D721Med (cell line): ENCODE results near the gene GRIA1.
"Not testable (repeated sequence)": the region's sequence is repeated elsewhere in the genome, so short reads cannot be mapped to it uniquely, and the experiment has no call there.

Experiments
- DNase-seq: peaks from one replicate; pipeline ENCODE4 v3.0.0; 2011; ENCODE audit warnings: low spot score; ENCODE audit not compliant: insufficient read length
- FAIRE-seq: peaks from 2 replicates; lab custom pipeline; 2011; peaks lifted over from hg19 to GRCh38; lab: Jason Lieb, UNC
- TF ChIP-seq, protein P1 (sequence below): IDR thresholded peaks from 2 replicates; pipeline ENCODE4 v1.5.1; 2012; ENCODE audit warnings: mild to moderate bottlenecking, control low read depth; ENCODE audit not compliant: insufficient read depth; ENCODE audit errors: missing control alignments

The GRIA1 gene

DNA sequence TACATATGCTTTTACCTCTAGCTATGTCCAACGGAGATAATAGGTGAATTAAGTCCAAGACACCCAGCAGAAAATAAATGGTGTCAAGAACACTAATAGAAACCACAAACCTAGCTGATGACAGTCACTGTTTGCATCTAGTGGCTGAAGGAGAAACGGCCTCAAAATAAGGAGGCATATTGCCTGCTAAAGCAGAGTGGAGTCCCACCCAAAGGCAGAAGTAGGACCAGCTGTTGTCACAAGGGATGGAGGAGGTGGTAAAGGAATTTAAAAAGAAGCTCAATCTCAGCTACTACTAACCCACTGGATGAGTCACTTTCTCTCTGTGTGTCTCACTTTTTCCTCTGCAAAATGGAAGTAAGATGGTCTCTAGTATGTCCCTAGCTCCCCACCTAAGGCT, 224.3 kb downstream of the GRIA1 start:
- TF ChIP-seq, protein P1, sequence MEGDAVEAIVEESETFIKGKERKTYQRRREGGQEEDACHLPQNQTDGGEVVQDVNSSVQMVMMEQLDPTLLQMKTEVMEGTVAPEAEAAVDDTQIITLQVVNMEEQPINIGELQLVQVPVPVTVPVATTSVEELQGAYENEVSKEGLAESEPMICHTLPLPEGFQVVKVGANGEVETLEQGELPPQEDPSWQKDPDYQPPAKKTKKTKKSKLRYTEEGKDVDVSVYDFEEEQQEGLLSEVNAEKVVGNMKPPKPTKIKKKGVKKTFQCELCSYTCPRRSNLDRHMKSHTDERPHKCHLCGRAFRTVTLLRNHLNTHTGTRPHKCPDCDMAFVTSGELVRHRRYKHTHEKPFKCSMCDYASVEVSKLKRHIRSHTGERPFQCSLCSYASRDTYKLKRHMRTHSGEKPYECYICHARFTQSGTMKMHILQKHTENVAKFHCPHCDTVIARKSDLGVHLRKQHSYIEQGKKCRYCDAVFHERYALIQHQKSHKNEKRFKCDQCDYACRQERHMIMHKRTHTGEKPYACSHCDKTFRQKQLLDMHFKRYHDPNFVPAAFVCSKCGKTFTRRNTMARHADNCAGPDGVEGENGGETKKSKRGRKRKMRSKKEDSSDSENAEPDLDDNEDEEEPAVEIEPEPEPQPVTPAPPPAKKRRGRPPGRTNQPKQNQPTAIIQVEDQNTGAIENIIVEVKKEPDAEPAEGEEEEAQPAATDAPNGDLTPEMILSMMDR = no peak
- no peak for DNase-seq
- no peak for FAIRE-seq

DNA sequence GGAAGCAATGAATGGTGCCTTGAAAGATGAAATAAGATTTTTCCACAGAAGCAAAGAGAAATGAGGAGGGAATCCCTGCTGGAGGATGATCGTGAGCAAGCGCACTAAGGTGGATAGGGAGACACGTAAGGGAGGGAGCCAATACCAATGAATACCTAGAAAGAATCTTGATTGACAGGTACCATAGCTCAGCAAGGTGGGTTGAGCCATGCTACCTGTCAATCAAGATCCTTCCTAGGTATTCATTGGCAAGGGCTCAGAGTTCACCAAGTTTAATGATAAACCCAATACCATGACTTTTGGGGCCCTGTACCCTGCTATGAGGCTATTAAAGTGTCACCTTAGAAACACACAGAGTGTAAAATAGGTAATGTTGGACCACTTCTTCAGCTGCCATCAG, 226.8 kb downstream of the GRIA1 start:
- FAIRE-seq (no peak), DNase-seq (no peak)
- TF ChIP-seq, protein P1 = no peak

DNA sequence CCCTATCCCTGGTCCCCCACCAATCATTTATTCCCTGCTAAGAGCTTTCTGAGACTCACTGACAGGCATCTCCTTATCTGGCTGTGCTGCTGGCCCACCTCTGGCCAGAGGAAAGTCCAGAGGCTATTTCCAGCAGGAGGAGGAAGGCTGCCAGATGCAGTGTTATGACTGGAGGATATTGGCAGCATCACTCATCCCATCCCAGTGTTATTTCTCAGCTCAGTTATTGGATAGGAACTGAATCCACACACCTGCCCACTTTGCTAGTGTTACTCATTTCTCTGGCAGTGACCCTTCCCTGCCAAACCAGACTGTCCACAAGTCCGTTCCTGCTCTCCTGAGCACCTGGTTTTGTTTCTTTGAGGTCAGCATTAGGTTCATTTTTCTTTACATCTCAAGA, 228.2 kb downstream of the GRIA1 start:
- TF ChIP-seq, protein P1 = no peak
- FAIRE-seq (no peak), DNase-seq (no peak)

DNA sequence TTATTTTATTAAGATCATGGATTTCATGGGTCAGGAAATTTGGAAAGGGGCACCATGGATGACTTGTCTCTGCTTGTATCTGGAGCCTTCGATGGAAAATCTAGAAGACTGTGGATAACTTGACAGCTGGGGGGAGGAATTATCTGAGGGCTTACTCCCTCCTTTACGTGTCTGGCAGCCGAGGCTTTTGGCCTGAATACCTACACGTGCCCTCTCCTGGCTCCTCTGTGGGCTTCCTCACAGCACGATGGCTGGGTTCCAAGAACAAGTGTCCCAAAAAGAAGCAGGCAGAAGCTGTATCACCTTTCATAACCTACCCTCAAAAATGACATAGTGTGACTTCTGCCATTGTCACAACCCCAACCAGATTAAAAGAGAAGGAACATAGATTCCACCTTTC, 228.9 kb downstream of the GRIA1 start:
- no peak for FAIRE-seq

DNA sequence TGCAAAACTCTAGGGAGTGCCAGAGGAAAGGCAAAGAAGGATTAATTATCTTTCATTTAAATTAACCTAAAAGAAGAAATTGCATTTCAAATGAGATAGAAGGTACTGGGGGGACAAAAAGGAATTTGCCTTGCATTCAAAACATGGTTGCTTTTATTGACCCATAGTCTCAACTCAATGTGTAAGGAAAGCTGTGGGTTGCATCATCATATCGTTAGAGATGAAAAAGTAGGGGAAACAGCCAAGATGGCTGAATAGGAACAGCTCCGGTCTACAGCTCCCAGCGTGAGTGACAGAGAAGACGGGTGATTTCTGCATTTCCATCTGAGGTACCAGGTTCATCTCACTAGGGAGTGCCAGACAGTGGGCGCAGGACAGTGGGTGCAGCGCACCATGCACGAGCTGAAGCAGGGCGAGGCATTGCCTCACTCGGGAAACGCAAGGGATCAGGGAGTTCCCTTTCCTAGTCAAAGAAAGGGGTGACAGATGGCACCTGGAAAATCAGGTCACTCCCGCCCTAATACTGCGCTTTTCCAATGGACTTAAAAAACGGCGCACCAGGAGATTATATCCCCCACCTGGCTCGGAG, 232.6 kb downstream of the GRIA1 start:
- DNase-seq, FAIRE-seq: not testable (repeated sequence)

More for the DNA sequence above, 228.9 kb downstream of the GRIA1 start:
- DNase-seq = no peak
- TF ChIP-seq, protein P1 = no peak

DNA sequence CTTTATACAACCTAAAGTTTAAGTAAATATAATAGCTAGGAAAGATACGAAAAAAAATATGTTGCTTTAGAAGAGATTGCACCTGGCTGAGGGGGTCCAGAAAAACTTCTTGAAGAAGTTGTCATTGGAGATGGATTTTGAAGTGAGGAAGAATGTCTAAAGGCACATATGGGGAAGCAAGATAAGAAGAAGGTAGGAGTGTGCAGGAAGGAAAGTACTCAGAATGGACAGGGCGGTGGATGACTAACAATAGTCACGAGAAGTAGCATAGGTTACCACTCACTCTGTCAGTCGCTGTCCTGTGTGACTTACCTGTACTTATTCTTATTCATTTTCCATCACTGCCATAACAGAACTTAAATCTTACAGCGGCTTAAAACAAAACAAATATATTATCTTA, 251.6 kb downstream of the GRIA1 start:
- no peak for FAIRE-seq
- DNase-seq = no peak
- TF ChIP-seq, protein P1 = no peak

DNA sequence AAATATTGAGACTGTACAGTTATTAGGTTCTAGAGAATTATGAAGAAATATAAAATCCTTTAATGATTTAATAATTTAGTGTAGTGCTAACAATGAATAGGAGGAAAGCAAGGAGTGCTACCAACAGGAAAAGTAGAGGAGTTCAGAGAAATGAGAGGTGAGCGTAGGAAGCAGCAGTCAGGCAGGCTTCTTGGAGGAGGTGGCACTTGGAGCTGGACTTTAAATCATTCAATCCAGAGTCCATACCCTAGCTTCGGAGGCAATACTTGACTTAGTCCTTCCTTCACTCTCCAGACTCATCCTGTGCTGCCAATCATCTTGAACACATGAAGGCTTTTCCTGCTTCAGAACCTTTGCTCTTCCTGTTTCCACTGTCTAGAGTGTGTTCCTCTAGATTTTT, 254.3 kb downstream of the GRIA1 start:
- no peak for FAIRE-seq
- TF ChIP-seq, protein P1 = no peak
- no peak for DNase-seq
